HL-60 (cell line): ENCODE data around the gene AJUBA.

Experiments
- DNase-seq, 2 experiments: peaks; one replicate each; pipeline ENCODE4 v3.0.0-alpha.2; 2010 to 2020; ENCODE audit warnings: low read depth in 1 of 2, low spot score in 1 of 2
- H3K27ac ChIP-seq: fragments of 250-450 bp; sonication (Bioruptor Pico); replicated peaks from 2 replicates; pipeline ENCODE4 v1.5.1; 2020; ENCODE audit warnings: mild to moderate bottlenecking, moderate library complexity
- H3K27me3 ChIP-seq: fragments of 250-450 bp; sonication (Bioruptor Pico); 2 replicates; pipeline ENCODE4 v1.5.1; 2021; ENCODE audit warnings: mild to moderate bottlenecking, moderate library complexity; ENCODE audit not compliant: insufficient read depth, poor library complexity, severe bottlenecking
- H3K4me3 ChIP-seq: replicated peaks from 2 replicates; pipeline ENCODE4 v1.5.1; 2011; ENCODE audit warnings: mild to moderate bottlenecking, control low read depth, low read length; ENCODE audit not compliant: insufficient read depth
- GABPA ChIP-seq: IDR thresholded peaks from 2 replicates; pipeline ENCODE4 v1.6.1; 2012; ENCODE audit warnings: low read depth
- POLR2AphosphoS5 ChIP-seq: IDR thresholded peaks from 2 replicates; pipeline ENCODE4 v1.6.1; 2012; ENCODE audit warnings: low read depth
- SPI1 ChIP-seq: IDR thresholded peaks from 2 replicates; pipeline ENCODE4 v1.6.1; 2012; ENCODE audit warnings: low read depth, mild to moderate bottlenecking, borderline replicate concordance
- TF ChIP-seq, protein P1 (sequence below): IDR thresholded peaks from 2 replicates; pipeline ENCODE4 v1.6.1; 2012; ENCODE audit warnings: low read depth; ENCODE audit not compliant: insufficient replicate concordance
- TF ChIP-seq, protein P2 (sequence below): IDR thresholded peaks from one replicate; pipeline ENCODE4 v1.5.1; 2011; ENCODE audit warnings: low read length, control low read depth, inconsistent platforms; ENCODE audit not compliant: insufficient read depth

AJUBA gene

DNA sequence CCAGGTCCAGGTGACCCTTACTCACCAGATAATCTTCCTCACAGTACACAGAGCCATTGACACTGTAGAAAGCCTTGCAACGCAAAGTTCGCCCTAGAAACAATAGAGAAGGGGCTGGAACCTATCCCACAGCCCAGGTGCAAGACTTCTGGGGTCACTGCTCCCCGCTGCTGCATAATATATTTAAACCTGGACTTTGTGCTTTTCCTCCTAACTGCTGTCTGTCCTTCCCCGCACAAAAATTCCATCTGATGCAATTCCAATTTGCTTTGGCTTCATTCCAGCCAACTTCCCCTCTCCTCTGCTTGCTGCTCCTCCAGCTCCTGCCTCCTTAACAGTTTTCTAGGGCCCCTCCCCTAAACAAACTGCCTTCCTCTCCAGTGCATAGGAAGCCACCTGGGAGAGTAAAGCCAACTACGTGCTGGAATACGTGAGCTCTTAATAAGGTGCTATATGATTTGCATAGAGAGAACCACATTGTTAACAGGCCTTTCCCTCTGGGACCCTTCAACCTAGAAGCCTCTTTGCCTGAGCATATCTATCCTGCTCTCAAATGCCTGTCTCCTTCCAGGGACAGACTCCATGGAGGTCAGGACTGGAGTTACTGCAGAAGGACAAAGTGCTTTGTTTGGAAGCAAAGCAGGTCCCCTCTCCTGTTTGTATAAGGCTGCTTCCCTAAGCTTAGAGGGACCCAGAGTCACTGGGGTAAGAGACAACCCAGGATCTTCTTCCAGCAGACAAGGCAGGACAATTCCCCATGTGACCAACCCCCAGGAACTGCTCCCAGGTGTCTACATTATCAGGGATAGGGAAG is 5.5 kb downstream of the AJUBA start:
- no peak overlapping the region for H3K4me3 ChIP-seq

DNA sequence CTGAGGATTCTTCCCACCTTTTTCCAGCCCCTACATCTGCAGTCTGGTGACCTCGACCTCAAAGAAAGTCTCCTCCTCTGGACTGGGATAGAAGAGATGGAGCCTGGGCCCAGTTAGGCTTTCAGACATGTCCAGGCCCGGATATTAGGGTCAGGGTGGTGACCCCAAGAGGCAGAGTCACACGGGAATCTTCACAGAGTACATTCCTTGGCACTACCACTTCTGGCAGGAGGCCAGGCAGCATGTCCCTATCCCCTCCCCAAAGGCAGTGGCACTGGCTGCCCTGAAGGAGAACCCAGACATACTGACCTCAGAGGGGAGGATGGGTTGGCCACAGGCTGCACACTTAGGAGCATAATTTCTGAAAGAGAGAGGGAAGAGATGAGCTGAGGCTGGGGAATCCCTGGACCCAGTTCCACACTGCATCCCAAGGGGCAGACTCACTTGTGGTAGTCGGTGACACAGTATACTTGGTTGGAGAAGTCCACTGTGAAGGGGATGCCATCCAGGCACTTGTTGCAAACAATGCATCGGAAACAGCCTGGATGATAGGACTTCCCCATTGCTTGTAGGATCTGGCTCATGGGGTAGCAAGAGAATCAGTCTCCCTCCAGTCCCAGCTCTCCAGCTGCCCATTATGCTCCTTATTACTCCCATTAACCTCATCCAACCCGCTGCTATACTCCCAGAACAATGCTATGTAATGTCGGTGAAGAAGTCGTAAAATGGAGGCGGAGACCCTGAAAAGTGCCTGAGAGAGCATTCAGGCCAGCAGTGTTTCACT is 7.6 kb downstream of the AJUBA start:
- no peak overlapping the region for H3K27ac ChIP-seq
- DNase-seq = no peak
- no peaks in the 10 kb centered on the region for H3K27me3 ChIP-seq
- TF ChIP-seq, protein P1, sequence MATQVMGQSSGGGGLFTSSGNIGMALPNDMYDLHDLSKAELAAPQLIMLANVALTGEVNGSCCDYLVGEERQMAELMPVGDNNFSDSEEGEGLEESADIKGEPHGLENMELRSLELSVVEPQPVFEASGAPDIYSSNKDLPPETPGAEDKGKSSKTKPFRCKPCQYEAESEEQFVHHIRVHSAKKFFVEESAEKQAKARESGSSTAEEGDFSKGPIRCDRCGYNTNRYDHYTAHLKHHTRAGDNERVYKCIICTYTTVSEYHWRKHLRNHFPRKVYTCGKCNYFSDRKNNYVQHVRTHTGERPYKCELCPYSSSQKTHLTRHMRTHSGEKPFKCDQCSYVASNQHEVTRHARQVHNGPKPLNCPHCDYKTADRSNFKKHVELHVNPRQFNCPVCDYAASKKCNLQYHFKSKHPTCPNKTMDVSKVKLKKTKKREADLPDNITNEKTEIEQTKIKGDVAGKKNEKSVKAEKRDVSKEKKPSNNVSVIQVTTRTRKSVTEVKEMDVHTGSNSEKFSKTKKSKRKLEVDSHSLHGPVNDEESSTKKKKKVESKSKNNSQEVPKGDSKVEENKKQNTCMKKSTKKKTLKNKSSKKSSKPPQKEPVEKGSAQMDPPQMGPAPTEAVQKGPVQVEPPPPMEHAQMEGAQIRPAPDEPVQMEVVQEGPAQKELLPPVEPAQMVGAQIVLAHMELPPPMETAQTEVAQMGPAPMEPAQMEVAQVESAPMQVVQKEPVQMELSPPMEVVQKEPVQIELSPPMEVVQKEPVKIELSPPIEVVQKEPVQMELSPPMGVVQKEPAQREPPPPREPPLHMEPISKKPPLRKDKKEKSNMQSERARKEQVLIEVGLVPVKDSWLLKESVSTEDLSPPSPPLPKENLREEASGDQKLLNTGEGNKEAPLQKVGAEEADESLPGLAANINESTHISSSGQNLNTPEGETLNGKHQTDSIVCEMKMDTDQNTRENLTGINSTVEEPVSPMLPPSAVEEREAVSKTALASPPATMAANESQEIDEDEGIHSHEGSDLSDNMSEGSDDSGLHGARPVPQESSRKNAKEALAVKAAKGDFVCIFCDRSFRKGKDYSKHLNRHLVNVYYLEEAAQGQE = no peak
- TF ChIP-seq SPI1 (no peak), GABPA (no peak), POLR2AphosphoS5 (no peak)
- TF ChIP-seq, protein P2, sequence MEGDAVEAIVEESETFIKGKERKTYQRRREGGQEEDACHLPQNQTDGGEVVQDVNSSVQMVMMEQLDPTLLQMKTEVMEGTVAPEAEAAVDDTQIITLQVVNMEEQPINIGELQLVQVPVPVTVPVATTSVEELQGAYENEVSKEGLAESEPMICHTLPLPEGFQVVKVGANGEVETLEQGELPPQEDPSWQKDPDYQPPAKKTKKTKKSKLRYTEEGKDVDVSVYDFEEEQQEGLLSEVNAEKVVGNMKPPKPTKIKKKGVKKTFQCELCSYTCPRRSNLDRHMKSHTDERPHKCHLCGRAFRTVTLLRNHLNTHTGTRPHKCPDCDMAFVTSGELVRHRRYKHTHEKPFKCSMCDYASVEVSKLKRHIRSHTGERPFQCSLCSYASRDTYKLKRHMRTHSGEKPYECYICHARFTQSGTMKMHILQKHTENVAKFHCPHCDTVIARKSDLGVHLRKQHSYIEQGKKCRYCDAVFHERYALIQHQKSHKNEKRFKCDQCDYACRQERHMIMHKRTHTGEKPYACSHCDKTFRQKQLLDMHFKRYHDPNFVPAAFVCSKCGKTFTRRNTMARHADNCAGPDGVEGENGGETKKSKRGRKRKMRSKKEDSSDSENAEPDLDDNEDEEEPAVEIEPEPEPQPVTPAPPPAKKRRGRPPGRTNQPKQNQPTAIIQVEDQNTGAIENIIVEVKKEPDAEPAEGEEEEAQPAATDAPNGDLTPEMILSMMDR = no peak
- H3K4me3 ChIP-seq = no peak overlapping the region

More for the DNA sequence above, 5.5 kb downstream of the AJUBA start:
- Histone ChIP-seq H3K27me3 (peaks cover 8% of the 10 kb centered on the region), H3K27ac (no peak overlapping the region)
- TF ChIP-seq SPI1 = no peak
- no peak for TF ChIP-seq GABPA
- no peak for TF ChIP-seq POLR2AphosphoS5
- TF ChIP-seq, protein P2 = no peak
- TF ChIP-seq, protein P1 = no peak
- peak in 1 of 2 experiments; percentile 50 for DNase-seq

DNA sequence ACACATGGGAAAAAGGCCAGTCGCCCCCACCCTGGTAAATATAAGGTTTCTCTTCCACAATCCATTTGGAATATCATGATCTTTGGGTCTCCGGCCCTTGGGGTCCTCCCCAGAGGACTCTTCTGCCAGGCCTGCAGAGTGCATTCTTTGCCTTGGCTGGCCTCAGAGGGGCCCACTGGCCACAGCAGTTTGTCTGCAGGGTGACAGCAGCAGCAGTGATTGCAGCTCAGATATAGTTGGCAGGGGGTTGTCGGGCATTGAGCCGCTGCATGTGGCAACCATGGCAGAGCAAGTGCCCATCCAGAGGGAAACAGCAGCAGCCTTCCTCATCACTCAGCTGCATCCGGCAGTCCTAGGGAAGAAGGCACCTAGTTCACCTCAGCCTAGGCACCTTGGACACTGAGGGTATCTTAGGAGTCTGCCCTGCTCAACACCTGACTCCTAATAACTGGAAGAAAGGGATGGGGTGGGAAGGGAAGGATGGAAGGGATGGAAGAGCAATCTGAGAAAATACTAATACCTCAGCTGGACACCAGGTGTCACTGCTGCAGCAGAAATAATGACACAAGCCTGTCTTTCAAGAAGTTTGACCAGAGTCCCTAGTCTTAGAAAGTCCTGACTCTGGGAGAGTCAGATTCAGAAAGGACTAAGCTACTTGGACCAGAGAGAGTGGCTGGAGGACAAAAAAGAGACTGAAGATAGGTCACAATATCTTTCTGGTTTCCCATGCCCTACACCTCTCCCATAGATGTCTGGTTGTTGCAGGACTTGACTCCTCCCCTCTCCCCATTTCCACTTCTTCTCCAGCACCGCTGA is 8.9 kb downstream of the AJUBA start:
- Histone ChIP-seq H3K27me3 (no peaks in the 10 kb centered on the region), H3K4me3 (no peak overlapping the region), H3K27ac (no peak overlapping the region)
- TF ChIP-seq GABPA (no peak), POLR2AphosphoS5 (no peak), SPI1 (no peak)
- TF ChIP-seq, protein P2 = peak; percentile 53
- TF ChIP-seq, protein P1 = no peak
- peak in 1 of 2 experiments; percentile 41 for DNase-seq
